ENCODE measurements around the gene ARHGEF28. TPM values are rescaled to one million over a fixed set of nuclear protein-coding genes. Genes with fewer than 3 reads are reported as not detected.

Gene ARHGEF28
- total and polyA plus RNA-seq, 2 of the 13 experiments (the other 11 are each of a cell fraction or from before 2014, with no cell fraction given): 17.4 to 34.1 TPM

- no peak for TF ChIP-seq ZNF563 (CRISPR knock-in tag; IDR thresholded peaks at IDR 0.05)
- TF ChIP-seq PHF21A (CRISPR knock-in tag; IDR thresholded peaks at IDR 0.05): no peak
- TF ChIP-seq POGK (CRISPR knock-in tag; conservative IDR thresholded peaks at IDR 0.05): no peak
- no peak for TF ChIP-seq AHR (CRISPR knock-in tag; IDR thresholded peaks at IDR 0.05)
- no peak for TF ChIP-seq ZNF232 (CRISPR knock-in tag; IDR thresholded peaks at IDR 0.05; ENCODE audit: borderline replicate concordance)
- TF ChIP-seq KLF9 (CRISPR knock-in tag; IDR thresholded peaks at IDR 0.05; ENCODE audit: low read depth): no peak
- TF ChIP-seq JARID2 (CRISPR knock-in tag; IDR thresholded peaks at IDR 0.05; ENCODE audit: insufficient replicate concordance): no peak
Measured at GRCh38 chr5:73692166-73692640, 66.2 kb downstream of the ARHGEF28 start (continued).

GRCh38 chr5:73692981-73693380, 67.0 kb downstream of the ARHGEF28 start:
- Histone ChIP-seq H4K20me1 (ENCODE audit: insufficient read depth, low read length) (no peaks in the 10 kb centered on the region), H3K4me2 (ENCODE audit: low read depth, low read length) (peak overlapping the region; percentile 69; the same call in 1 of the 2 replicates), H3K27ac (ENCODE audit: extremely low read length, insufficient read depth, low read length) (no peak overlapping the region), H3K9me3 (ENCODE audit: low read length) (no peaks in the 10 kb centered on the region), H3K36me3 (replicated peaks in 1 of 2; ENCODE audit: control insufficient read depth in 1 of 2, insufficient read depth in 2 of 2, low read length in 2 of 2) (peaks cover 0 to 4% of the 10 kb centered on the region in 2 experiments; a peak in 1 of 5 replicates), H3K9ac (ENCODE audit: insufficient read depth, low read depth, low read length) (no peak overlapping the region), H2AFZ (ENCODE audit: low read length) (no peak overlapping the region), H3K79me2 (ENCODE audit: insufficient read depth, low read length) (peaks cover 2% of the 10 kb centered on the region), H3K27me3 (ENCODE audit: control insufficient read depth in 1 of 2, insufficient read depth in 2 of 2, low read length in 2 of 2) (no peaks in the 10 kb centered on the region), H3K4me3 (replicated peaks in 1 of 3; ENCODE audit: insufficient read depth in 1 of 3, low read depth in 2 of 3, low read length in 3 of 3) (no peak overlapping the region), H3K4me1 (ENCODE audit: insufficient read depth, low read length) (peaks cover 33% of the 10 kb centered on the region)
- in situ Hi-C loops (cut with HindIII; ENCODE audit: extremely low pct_ligation_motif_present, low pct_unique_long_range_greater_than_20kb) (loop anchor here (10.0 kb wide), 1 partner anchor 98 kb away; no protein-coding TSS in a partner anchor), intact Hi-C loops (cut with micrococcal nuclease; ENCODE audit: unreplicated experiment) (loop anchor here (1.0 to 5.0 kb wide), 4 partner anchors 66 to 102 kb away; partner anchors contain the start of gene ARHGEF28)
- DNase-seq (ENCODE audit: low spot score) (no peak), ATAC-seq (no peak), FAIRE-seq (no peak)
- ChIA-PET CTCF (ENCODE audit: low intra/inter-chr PET ratio, low total read pairs) (interaction anchor here (0.7 to 2.1 kb wide), 2 partner anchors 100 to 102 kb away, joined by 4 to 18 read pairs; no protein-coding TSS in a partner anchor), POLR2A (interaction anchor here (1.1 to 1.7 kb wide), 4 partner anchors 14 to 69 kb away, joined by 3 to 16 read pairs (median 6); no protein-coding TSS in a partner anchor)
- BruUV-seq (replicated peaks): no TSS peak
- WGBS (ENCODE audit: low lambda C conversion rate): 94% methylated on average over 2 of the region's 2 CpGs
- TF ChIP-seq TIGD3 (CRISPR knock-in tag; IDR thresholded peaks at IDR 0.05; ENCODE audit: borderline replicate concordance): no peak
- TF ChIP-seq AGO2 (optimal IDR thresholded peaks at IDR 0.05; ENCODE audit: low read depth, low read length): no peak
- no peak for TF ChIP-seq BHLHE40 (IDR thresholded peaks at IDR 0.05; ENCODE audit: low read length)
- TF ChIP-seq ZNF337 (CRISPR knock-in tag; IDR thresholded peaks at IDR 0.05; ENCODE audit: borderline replicate concordance, low read depth): no peak
- no peak for TF ChIP-seq ZNF567 (CRISPR knock-in tag; IDR thresholded peaks at IDR 0.05; ENCODE audit: borderline replicate concordance)
- no peak for TF ChIP-seq SKIL (CRISPR knock-in tag; IDR thresholded peaks at IDR 0.05; ENCODE audit: borderline replicate concordance)
- no peak for TF ChIP-seq EP300 (IDR thresholded peaks at IDR 0.05; ENCODE audit: low read depth in 2 of 2, low read length in 2 of 2)
- no peak for TF ChIP-seq EP300 (CRISPR knock-in tag; IDR thresholded peaks at IDR 0.05; ENCODE audit: borderline replicate concordance)
